ELF-1 (cell line): ENCODE data around the gene COL6A1.

ENCODE experiments used
- DNase-seq: peaks from one replicate; pipeline ENCODE4 v3.0.0-alpha.2; 2016; ENCODE audit warnings: low read depth, low spot score

The COL6A1 gene

DNA sequence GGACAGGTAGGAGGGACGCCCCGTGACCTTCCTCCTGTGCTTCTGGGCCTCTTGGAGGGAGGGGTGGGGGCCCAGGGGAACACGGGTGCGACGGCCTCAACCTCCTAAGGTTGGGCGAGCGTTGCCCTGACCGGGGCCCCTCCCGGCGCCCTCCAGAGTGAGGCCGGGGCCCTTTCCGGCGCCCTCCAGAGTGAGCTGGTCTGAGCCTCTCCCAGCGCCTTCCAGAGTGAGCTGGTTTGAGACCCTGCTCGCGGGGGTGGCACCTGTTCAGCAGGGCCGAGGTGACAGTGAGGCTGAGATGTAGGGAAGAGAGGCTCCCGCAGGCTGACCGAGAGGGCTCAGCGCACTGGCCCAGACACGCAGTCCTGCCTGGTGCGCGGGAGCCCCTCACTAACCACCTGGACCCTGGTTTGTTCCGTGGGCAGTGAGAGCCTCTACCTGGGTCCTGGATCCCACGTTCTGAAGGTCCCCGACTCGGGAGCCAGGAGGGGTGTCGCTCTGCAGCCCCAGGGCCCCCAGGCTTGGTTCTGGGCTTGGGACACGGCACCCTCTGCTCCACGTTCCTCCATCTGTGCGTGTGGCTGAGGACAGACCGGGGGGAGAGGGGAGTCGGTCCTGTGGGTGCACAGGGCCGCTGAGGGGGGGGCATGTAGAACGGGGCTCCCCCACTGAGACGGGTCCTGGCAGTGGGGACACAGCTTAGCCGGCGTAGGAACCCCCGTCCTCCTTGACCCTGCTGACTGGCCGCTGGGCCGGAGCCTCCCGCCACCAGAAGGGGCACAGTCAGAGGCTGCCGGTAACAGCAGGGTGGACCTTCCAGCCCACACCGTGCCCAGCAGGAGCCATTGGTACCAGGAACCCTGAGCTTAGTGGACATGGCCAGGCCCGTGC is 1.4 kb downstream of the COL6A1 start:
- peak; percentile 51 for DNase-seq

DNA sequence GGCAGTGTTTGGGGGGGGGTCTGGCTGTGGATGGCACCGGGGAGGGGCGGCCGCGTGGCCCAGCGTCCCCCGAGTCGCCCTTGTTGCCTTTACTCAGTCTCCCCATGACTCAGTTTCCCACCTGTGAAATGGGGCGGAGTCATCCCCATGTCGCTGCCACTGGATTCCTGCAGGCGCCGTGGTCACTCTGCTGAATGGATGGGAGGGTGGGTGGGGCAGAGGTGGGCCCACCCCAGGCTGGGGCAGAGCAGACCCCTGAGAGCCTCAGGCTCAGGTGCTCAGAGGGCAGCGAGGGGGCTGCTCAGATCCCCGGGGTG is 2.0 kb downstream of the COL6A1 start:
- DNase-seq = no peak

DNA sequence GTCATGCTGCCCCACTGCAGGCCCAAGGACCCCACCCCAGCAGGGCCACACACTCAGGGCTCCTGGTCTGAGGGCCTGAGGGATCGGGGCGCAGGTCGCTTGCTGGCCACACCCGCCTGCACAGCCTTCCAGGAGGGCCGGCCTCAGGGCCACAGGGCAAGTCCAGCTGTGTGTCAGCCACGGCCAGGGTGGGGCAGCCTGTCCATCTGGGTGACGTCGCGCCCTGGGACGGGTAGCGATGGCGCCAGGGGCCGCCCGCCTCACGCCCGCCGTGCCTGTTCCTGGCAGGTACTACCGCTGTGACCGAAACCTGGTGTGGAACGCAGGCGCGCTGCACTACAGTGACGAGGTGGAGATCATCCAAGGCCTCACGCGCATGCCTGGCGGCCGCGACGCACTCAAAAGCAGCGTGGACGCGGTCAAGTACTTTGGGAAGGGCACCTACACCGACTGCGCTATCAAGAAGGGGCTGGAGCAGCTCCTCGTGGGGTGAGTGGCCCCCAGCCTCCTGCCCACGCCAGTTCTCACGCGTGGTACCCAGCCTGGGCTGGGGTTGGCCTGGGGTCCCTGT is 2.5 kb downstream of the COL6A1 start:
- peak; percentile 30 for DNase-seq

DNA sequence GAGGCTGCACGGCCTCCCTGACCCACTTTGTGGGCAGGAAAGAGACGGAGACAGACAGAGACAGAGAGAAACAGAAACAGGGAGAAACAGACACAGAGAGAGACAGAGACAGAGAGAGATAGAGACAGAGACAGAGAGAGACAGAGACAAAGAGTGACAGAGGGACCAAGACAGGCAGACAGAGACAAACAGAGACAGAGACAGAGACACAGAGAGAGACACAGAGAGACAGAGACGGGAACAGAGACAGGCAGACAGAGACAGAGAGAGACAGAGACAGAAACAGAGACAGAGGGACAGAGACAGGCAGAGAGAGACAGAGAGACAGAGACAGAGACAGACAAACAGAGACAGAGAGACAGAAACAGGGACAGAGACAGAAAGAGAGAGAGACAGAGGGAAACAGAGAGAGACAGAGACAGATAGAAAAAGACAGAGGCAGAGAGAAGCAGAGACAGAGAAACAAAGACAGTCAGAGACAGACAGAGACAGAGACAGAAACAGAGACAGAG is 3.1 kb downstream of the COL6A1 start:
- no peak for DNase-seq

DNA sequence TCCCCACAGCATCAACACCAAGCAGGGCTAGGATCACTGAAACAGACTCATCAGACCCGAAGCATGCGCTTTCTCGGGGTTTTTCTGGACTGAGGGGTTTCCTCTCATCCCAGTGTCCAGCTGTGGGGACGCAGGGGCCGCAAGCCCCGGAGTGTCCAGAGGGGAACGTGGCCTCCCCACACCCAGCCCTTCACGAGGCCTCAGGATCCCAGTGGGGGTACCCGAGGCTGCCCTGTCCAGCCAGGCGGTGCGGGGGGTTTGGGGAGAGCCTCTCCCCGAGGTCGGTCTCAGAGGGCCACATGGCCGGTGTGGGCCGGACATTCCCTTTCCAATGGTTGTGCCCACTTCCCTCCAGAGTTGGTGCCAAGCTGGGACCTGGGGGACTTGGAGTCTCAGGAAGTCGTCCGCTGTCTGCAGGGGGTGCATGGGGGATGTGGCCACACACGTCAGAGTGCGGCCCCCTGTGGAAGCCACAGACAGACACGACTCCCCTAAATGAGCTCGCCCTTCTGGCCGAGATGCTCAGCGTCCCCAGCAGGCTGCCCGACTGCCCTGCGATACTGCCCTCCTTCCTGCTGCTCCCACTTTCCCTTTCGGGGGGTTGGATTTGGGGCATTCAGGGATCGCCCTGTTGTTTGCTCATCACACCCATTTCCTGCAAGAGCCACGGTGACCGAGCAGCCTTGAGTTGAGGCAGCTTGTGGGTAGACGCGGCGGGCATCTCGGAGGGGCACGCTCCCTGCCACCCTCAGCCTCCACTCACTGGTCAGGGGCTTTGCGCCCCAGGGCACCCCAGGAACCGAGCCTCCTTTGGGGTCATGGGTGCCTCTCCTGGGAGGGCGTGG is 4.1 kb downstream of the COL6A1 start:
- no peak for DNase-seq

DNA sequence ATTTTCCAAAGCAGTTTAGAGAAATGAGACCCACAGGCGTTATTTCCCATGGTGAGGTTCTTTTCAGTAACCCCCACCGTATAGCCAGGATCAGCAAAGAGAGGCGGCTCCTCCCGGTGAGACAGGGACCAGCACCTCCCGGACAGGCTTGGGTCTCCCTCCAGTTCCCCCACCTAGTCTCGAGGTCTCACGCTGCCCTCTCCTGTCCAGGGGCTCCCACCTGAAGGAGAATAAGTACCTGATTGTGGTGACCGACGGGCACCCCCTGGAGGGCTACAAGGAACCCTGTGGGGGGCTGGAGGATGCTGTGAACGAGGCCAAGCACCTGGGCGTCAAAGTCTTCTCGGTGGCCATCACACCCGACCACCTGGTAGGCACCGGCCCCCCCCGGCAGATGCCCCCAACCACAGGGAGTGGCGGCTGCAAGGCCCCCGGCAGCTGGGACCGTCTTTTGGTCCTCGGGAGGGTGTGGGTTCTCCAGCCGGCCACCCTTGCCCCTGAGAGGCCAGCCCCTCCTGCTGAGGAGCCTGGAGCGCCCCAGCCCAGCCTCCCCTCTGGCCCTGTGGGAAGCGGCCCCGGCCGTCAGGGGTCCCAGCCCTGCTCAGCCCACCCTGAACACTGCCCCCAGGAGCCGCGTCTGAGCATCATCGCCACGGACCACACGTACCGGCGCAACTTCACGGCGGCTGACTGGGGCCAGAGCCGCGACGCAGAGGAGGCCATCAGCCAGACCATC is 4.9 kb downstream of the COL6A1 start:
- no peak for DNase-seq

DNA sequence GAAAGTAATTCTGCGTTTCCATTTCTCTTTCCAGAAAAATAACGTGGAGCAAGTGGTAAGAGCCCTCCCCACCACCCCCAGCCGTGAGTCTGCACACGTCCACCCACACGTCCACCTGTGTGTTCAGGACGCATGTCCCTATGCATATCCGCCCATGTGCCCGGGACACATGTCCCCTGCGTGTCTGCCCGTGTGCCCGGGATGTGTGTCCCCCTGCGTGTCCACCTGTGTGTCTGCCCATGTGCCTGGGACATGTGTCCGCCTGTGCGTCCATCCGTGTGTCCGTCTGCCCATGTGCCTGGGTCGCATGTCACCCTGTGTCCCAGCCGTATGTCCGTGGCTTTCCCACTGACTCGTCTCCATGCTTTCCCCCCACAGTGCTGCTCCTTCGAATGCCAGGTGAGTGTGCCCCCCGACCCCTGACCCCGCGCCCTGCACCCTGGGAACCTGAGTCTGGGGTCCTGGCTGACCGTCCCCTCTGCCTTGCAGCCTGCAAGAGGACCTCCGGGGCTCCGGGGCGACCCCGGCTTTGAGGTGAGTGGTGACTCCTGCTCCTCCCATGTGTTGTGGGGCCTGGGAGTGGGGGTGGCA is 5.6 kb downstream of the COL6A1 start:
- no peak for DNase-seq

DNA sequence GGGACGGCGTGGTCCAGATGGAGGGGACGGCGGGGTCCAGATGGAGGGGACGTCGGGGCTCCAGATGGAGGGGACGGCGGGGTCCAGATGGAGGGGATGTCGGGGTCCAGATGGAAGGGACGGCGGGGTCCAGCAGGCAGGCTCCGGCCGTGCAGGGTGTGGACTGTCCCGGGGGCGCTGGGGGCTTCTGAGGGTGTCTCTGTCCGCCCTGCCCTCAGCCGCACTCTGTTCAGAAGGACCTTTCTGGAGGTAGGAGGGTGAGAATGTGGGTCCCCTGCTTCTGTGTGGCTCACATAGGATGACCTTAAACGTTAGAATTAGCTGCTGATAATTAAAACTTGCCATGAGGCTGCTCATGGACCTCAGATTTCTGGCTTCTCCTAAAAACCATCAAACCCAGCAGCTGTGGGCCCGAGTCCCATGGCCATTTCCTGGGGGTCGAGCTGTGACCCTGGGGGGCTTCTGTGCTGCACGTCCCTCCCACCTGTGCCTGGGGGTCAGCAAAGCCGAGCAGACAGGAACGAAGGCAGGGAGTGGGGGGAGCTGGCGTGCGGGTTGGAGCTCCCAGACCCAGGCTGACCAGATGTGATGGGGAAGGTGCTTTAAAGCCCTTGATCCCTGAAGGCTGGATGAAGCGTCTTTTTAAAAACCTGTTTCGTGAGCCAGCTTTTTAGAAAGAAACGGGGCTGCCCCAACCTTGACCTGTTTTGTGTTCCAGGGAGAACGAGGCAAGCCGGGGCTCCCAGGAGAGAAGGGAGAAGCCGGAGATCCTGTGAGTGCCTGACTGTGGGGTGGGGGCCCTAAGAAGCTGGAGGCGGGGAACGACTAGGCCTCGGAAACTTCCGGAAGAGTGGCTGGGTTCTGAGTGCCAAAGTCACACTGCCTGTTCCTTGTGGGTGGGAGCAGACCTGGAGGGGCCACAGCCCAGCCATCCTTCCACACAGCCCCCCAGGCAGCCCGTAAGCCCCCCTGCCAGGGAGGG is 7.1 kb downstream of the COL6A1 start:
- DNase-seq = no peak

DNA sequence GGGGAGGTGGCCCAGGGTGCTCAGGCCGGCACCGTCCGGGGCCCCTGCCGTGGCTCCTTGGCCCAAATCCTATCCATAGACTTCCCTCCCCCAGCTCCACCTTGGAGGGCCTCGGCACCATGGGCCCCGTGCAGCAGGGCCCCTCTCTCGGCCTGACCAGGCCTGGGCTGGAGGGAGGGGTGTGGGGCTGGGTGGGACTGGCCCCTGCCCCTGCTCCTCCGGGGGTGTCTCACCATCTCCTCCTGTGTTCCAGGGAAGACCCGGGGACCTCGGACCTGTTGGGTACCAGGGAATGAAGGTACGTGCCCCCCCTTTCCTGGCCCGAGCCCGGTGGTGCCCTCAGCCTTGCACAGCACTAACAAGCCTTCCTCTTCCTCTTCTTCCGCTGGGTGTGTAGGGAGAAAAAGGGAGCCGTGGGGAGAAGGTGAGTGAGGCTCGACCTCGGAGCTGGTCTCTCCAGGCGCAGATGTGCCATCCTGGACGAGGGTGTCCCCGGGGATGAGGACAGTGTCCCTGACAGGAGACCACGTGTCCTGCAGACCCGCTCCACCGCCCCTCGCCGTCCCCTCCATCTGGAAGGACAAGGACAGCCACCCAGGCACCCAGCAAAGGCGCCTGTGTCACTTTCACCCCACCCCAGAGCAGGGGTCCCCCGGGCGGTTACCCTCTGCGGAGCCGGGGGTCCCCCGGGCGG is 7.9 kb downstream of the COL6A1 start:
- DNase-seq = no peak

DNA sequence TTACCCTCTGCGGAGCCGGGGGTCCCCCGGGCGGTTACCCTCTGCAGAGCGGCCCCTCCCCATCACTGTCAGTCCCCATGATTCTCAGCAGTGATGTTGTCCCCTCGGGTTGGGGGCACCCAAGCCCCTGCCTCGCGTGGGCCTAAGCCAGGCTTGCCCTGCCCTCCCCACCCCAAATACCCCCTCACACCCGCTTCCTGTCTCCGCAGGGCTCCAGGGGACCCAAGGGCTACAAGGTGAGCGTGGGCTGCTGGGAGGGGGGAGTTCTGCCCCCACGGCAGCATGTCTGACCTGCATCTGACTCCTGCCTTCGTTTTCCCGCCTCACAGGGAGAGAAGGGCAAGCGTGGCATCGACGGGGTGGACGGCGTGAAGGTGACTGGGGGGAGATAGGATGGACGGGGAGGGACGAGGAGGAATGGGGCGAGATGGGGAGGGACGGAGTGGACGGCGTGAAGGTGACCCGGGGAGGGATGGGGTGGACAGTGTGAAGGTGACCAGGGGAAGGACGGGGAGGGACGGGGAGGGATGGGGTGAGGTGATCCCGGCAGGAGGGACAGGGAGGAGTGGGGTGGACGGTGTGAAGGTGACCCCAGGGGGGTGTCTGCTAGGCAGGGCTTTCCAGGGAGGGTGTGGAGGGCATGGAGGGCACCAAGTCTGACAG is 8.6 kb downstream of the COL6A1 start:
- DNase-seq = no peak

DNA sequence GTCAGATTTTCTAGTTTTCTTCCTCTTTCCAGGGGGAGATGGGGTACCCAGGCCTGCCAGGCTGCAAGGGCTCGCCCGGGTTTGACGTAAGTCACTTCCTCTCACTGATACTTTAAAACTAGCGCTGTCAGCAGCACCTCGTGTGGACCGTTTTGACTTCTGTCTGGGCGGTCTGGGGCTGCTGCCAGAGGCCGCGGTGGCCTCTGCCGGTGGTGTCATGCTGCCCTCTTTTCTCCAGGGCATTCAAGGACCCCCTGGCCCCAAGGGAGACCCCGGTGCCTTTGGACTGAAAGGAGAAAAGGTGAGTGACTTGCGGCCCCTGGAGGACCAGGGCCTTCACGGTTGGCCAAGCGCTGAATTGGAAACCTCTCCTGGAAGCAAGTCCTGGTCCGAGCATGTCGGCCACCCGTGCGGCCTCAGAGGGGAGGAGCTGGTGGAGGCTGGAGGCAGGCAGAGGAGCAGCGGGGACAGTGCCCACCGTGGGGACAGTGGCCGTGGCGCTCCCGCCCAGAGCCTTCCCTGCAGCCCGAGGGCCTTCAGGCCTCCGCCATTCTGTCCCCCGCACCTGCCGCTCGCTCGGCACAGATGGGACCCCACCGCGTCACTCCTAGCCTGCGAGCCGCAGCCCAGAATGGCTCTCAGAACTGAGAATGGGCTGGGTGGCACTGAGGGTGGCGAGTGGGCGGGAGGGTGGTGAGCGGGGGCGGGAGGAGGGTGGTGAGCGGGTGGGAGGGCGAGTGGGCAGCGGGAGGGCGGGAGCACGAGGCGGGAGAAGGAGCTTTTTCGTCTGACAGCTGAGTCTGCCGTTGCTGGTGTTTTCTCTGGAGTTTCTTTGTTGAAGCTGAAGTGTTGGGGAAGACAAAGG is 9.4 kb downstream of the COL6A1 start:
- no peak for DNase-seq

DNA sequence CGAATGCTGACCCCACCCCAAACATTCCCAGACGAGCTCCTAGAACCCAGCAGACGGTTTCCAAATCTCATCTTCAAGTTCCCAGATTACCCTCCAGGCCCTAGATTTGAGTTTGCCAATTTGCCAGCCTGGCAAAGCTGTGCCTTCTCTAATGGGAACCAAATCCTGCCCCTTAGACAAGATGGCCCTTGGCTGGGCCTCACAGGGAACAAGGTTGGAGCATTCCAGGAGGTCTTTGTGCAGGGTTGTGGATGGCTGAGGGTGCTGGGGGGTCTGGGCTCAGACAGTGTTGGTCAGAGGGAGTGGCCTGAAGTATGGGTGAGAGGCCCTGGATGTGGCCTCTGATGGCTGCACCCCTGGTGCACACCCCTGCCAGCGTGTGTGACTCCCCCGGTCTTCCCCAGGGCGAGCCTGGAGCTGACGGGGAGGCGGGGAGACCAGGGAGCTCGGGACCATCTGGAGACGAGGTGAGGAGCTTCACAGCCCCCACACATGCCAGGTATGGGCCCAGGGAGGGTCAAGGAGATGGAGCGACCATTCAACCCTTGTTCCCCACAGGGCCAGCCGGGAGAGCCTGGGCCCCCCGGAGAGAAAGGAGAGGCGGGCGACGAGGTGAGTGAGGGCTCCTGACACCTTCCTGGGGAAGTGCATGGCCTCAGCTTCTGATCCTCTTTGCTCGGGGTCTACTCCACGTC is 10.2 kb downstream of the COL6A1 start:
- DNase-seq = no peak

DNA sequence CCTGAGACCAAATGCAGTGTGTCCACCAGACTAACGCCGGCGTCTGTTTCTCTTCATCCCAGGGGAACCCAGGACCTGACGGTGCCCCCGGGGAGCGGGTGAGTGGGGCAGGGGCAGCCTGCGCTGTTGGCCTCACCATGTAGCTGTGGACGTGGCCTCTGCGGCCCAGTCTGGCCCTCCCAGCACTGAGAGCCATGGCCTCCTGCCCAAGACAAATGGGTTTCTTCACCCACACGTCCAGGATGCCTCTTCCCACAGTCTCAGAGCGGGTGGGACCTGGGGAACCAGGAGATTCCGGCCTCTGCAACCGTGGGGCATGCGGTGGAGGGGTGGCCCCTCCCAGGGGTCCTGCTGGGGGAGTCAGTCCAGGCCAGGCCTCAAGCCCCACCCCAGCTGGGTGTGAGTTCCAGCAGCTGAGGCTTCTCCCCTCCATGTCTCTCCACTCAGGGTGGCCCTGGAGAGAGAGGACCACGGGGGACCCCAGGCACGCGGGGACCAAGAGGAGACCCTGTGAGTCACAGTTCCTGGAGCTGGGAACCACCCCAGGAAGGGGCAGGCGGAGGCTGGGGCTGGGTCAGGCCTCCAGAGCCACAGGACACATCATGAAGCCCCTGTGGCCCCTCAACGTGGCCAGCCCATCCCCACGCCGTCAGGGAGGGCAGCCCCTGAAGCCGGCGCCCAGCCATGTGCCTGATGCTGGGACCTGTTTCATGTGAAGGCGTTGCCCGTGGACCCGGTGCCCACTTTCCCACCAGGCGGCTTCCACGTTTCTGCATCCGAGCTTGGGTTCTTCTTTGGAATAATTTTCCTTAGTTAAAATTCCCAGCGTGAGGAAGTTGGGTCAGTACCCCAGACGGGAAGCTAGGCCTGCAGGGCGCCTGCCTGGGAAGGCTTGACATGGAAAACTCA is 11.0 kb downstream of the COL6A1 start:
- DNase-seq = no peak

DNA sequence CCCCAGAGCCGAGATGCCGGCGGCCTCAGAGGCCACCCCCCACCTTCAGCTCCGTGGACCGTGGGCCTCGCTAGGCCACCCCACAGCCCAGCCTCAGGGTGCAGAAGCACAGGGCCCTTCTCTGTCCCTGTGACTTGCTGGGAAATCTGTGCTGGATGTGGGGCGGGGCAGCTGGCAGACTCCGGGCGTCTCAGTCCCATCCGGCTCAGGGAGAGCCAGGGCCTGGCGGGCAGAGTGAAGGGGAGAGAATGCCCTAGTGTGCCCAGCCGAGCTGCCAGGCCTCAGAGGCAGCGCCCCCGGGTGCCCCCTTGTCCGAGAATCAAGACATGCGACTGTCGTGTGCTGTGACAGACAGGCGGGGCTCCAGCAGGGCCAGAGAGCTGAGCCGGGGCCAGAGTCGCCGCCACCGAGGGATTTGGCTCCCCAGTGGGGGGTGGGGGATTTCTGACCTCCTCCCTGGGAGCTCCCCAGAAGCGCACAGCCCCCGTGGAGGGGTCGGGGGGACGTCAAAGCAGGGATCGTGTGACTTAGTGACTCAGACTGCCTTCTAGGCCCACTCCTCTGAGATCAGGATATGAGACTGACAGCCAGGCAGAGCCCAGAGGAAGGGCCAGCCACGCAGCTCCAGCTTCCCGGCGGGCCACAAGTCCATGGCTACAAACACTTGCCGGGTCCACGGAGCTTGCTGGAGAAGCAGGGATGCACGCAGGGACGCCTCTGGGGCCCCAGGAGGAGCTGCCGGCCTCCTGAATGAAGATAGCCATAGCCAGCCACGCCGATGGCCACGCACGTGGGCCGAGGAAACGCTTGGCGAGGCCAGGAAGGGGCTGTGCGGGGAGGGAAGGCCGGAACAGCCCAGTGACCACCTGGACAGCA is 11.9 kb downstream of the COL6A1 start:
- no peak for DNase-seq

DNA sequence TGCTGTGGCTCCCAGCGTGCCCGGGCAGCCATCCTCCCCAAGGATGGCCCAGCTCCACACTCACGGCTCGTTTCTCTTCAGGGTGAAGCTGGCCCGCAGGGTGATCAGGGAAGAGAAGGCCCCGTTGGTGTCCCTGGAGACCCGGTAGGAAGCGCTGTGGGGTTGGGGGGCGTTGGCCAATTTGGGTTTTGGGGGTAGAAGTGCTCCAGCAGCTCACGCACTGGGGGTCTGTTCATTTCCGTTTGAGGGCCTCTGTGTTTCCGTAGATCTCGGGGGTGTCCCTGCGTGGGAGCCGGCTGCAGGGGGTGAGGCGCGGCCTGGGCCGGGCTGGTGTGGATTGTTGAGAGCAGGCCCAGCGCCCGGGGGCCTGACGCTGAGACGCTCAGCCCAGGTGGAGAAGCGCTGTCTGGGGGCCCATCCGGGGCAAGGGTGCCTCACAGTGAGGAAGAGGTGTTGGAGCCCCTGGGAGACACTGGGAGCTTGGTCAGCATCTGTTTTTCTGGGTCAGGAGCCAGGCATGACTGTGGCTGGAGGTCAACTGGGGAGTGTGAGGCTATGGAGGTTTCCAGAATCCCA is 12.6 kb downstream of the COL6A1 start:
- DNase-seq = no peak
